Astrocyte of the spinal cord (primary cell): Measurements from ENCODE around the gene PIK3C2G.

ENCODE experiments used
- DNase-seq: peaks from one replicate; pipeline ENCODE4 v3.0.0; 2011; ENCODE audit warnings: low read depth, low spot score
- H3K4me3 ChIP-seq: 2 replicates; pipeline ENCODE4 v1.5.1; 2011; ENCODE audit warnings: low read depth, mild to moderate bottlenecking, low read length, moderate library complexity
- in situ Hi-C: cut with HindIII; loops from 2 replicates; pipeline ENCODE4 v1.10.0; 2017; ENCODE audit warnings: low sequenced_read_pairs
- TF ChIP-seq, protein P1 (sequence below): IDR thresholded peaks from 2 replicates; pipeline ENCODE4 v1.5.1; 2012; ENCODE audit warnings: low read depth, mild to moderate bottlenecking, low read length, inconsistent platforms

The PIK3C2G gene

GRCh38 chr12:18552829-18553228, 291.5 kb downstream of the PIK3C2G start:
- H3K4me3 ChIP-seq = no peak overlapping the region
- TF ChIP-seq, protein P1, sequence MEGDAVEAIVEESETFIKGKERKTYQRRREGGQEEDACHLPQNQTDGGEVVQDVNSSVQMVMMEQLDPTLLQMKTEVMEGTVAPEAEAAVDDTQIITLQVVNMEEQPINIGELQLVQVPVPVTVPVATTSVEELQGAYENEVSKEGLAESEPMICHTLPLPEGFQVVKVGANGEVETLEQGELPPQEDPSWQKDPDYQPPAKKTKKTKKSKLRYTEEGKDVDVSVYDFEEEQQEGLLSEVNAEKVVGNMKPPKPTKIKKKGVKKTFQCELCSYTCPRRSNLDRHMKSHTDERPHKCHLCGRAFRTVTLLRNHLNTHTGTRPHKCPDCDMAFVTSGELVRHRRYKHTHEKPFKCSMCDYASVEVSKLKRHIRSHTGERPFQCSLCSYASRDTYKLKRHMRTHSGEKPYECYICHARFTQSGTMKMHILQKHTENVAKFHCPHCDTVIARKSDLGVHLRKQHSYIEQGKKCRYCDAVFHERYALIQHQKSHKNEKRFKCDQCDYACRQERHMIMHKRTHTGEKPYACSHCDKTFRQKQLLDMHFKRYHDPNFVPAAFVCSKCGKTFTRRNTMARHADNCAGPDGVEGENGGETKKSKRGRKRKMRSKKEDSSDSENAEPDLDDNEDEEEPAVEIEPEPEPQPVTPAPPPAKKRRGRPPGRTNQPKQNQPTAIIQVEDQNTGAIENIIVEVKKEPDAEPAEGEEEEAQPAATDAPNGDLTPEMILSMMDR = no peak
- no peak for DNase-seq
- in situ Hi-C loops = no loop called here

- DNase-seq = no peak
- H3K4me3 ChIP-seq = no peak overlapping the region
- in situ Hi-C loops = no loop called here
- TF ChIP-seq, protein P1 = no peak
Measured at GRCh38 chr12:18556161-18556560, 294.8 kb downstream of the PIK3C2G start.

DNA sequence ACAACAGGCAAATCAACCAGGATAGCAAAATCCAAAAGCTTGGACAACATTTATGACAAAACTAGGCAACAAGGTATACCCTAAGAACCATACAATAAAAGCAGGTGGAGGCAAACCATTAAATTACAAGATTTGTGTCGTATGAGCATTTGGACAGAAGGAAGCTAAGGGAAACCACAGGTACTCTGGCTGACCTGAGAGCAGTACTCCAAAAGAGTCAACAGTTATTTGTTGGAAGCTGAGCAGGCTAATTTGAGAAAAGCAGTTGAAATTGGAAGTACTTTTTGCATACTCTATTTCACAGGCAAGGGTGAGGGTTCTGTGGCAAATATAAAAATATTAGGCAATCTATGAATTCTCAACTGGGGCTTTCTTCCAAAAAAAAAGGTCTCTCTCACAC, 297.9 kb downstream of the PIK3C2G start:
- H3K4me3 ChIP-seq = no peak overlapping the region
- no peak for DNase-seq
- in situ Hi-C loops = no loop called here
- TF ChIP-seq, protein P1 = no peak

DNA sequence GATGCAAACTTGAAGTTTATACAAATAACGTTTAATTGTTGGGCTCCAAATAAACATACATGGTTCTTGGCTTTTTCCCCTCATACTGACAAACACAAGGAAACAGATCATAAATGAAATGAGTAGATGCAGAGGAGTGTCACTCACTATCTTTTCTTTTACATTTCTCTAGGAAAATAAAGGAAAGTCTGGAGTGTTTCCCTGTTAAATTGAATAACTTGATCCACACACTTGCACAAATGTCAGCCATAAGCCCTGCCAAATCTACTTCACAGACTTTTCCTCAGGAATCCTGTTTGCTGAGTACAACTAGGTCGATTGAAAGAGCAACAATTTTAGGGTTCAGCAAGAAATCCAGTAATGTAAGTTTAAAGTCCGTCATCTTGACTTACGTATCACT, 301.2 kb downstream of the PIK3C2G start:
- no peak overlapping the region for H3K4me3 ChIP-seq
- in situ Hi-C loops = no loop called here
- DNase-seq = no peak
- TF ChIP-seq, protein P1 = no peak

GRCh38 chr12:18564306-18564705, 303.0 kb downstream of the PIK3C2G start:
- no peak overlapping the region for H3K4me3 ChIP-seq
- TF ChIP-seq, protein P1 = no peak
- in situ Hi-C loops = no loop called here
- no peak for DNase-seq

- in situ Hi-C loops = no loop called here
- no peak overlapping the region for H3K4me3 ChIP-seq
- no peak for DNase-seq
- TF ChIP-seq, protein P1 = no peak
Measured at GRCh38 chr12:18567787-18568186, 306.5 kb downstream of the PIK3C2G start.

- TF ChIP-seq, protein P1 = no peak
- in situ Hi-C loops = no loop called here
- DNase-seq = no peak
- no peak overlapping the region for H3K4me3 ChIP-seq
Measured at GRCh38 chr12:18570543-18570942, 309.2 kb downstream of the PIK3C2G start.
